Keratinocyte (primary cell): Measurements from ENCODE around the gene CACNA2D4. TPM values are rescaled to one million over a fixed set of nuclear protein-coding genes. Genes with fewer than 3 reads are reported as not detected.

ENCODE experiments used
- DNase-seq: peaks from one replicate; pipeline ENCODE4 v3.0.0-alpha.2; 2011; ENCODE audit warnings: low read depth, missing footprints, low spot score
- FAIRE-seq: peaks from 2 replicates; lab custom pipeline; 2011; peaks lifted over from hg19 to GRCh38; lab: Jason Lieb, UNC
- H2AFZ ChIP-seq: 2 replicates; pipeline ENCODE4 v1.6.0; 2012; ENCODE audit warnings: low read length, control low read depth, inconsistent platforms; ENCODE audit not compliant: control insufficient read depth
- H3K27ac ChIP-seq: 2 replicates; pipeline ENCODE4 v1.5.1; 2011; ENCODE audit warnings: low read length; ENCODE audit not compliant: control insufficient read depth, insufficient read depth
- H3K27me3 ChIP-seq: 3 replicates; pipeline ENCODE4 v1.6.0; 2011; ENCODE audit warnings: low read length; ENCODE audit not compliant: control insufficient read depth, insufficient read depth; ENCODE audit errors: extremely low read depth
- H3K36me3 ChIP-seq, 2 experiments: 2 replicates in 1 of 2; 3 replicates in 1 of 2; pipeline ENCODE4 v1.5.1; 2011; ENCODE audit warnings: low read length in 2 of 2, mild to moderate bottlenecking in 1 of 2; ENCODE audit not compliant: control insufficient read depth in 2 of 2, insufficient read depth in 2 of 2; ENCODE audit errors: extremely low read depth in 1 of 2
- H3K4me1 ChIP-seq: 3 replicates; pipeline ENCODE4 v1.5.1; 2011; ENCODE audit warnings: low read length; ENCODE audit not compliant: control insufficient read depth, insufficient read depth; ENCODE audit errors: extremely low read depth
- H3K4me2 ChIP-seq: 3 replicates; pipeline ENCODE4 v1.6.0; 2011; ENCODE audit warnings: low read depth, low read length; ENCODE audit not compliant: control insufficient read depth, insufficient read depth; ENCODE audit errors: extremely low read depth
- H3K4me3 ChIP-seq, 3 experiments: fragments of 200-600 bp in 1 of 3; sonication (generic) in 1 of 3; 2 replicates in 2 of 3; 3 replicates in 1 of 3; pipeline ENCODE4 v1.5.1; 2011 to 2016; ENCODE audit warnings: low read length in 3 of 3, mild to moderate bottlenecking in 3 of 3, control low read depth in 2 of 3, inconsistent platforms in 1 of 3, low read depth in 1 of 3, mixed read lengths in 1 of 3, mixed run types in 1 of 3, moderate library complexity in 1 of 3; ENCODE audit not compliant: control insufficient read depth in 2 of 3, insufficient read depth in 2 of 3; ENCODE audit errors: extremely low read depth in 1 of 3
- H3K79me2 ChIP-seq: 2 replicates; pipeline ENCODE4 v1.6.0; 2012; ENCODE audit warnings: low read length; ENCODE audit not compliant: control insufficient read depth, insufficient read depth
- H3K9ac ChIP-seq: 3 replicates; pipeline ENCODE4 v1.6.0; 2011; ENCODE audit warnings: low read length; ENCODE audit not compliant: control insufficient read depth, insufficient read depth; ENCODE audit errors: extremely low read depth
- H3K9me1 ChIP-seq: 3 replicates; pipeline ENCODE4 v1.6.0; 2011; ENCODE audit warnings: low read length; ENCODE audit not compliant: control insufficient read depth, insufficient read depth; ENCODE audit errors: extremely low read depth
- H3K9me3 ChIP-seq: 2 replicates; pipeline ENCODE4 v1.5.1; 2012; ENCODE audit warnings: low read depth, low read length; ENCODE audit not compliant: control insufficient read depth
- H4K20me1 ChIP-seq: 3 replicates; pipeline ENCODE4 v1.6.0; 2011; ENCODE audit warnings: low read length; ENCODE audit not compliant: control insufficient read depth, insufficient read depth; ENCODE audit errors: extremely low read depth
- EZH2 ChIP-seq: IDR thresholded peaks from one replicate; pipeline ENCODE4 v1.6.1; 2012; ENCODE audit warnings: inconsistent platforms, mild to moderate bottlenecking, low read length, moderate library complexity
- dilution Hi-C: fragments of 300-500 bp; cut with MboI; formaldehyde crosslinking; loops from one replicate; pipeline ENCODE4 v1.7.0; 2020; ENCODE audit warnings: low sequenced_read_pairs; ENCODE audit not compliant: extremely low pct_ligation_motif_present
- polyA plus RNA-seq, 5 experiments: library from polyadenylated mRNA; depleted of rRNA in 3 of 5; stranded (reverse) in 3 of 5; stranded (forward) in 1 of 5; unstranded in 1 of 5; fragments of >200 nt; gene quantifications; 1 replicate in 1 of 5; 2 replicates in 3 of 5; 3 replicates in 1 of 5; pipeline versions ENCODE4 v1.2.1 to v1.2.3, GENCODE V29; 2011 to 2012; ENCODE audit warnings: missing spikeins in 2 of 5, low read depth in 1 of 5, low replicate concordance in 1 of 5
- TF ChIP-seq, protein P1 (sequence below), 3 experiments: IDR thresholded peaks in 1 of 3; conservative IDR thresholded peaks in 1 of 3; optimal IDR thresholded peaks in 1 of 3; 2 replicates in 2 of 3; 3 replicates in 1 of 3; pipeline versions ENCODE3 to v1.5.1; 2011; ENCODE audit warnings: low read length in 3 of 3, mild to moderate bottlenecking in 3 of 3, moderate library complexity in 2 of 3, control low read depth in 1 of 3, inconsistent platforms in 1 of 3; ENCODE audit not compliant: insufficient read depth in 2 of 3; ENCODE audit errors: extremely low read depth in 1 of 3

CACNA2D4 gene
- polyA plus RNA-seq, 1 donor (not counting 4 experiments of a cell fraction or from before 2014, with no cell fraction given): 0.09 TPM

DNA sequence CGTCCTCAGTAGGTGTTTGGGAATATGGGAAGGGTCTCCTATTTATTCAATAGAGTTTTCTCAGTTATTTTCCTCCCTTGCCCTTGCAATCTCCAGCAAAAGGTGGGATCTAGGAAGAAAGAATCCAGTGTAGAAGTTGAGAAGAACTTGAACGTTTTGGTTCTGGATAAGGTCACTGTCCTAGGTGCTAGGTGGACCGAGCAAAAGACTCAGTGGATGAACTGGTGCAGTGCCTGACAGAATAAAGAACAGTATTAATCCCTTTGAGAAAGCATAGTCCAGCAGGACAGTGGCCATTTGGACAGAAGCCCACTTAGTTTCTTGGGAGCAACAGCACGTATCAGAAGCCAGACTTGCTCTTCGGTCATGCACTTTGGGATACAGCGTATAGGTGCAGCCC is 130.7 kb downstream of the CACNA2D4 start:
- Histone ChIP-seq H3K9ac (no peak overlapping the region), H3K9me3 (no peaks in the 10 kb centered on the region), H3K9me1 (no peaks in the 10 kb centered on the region), H3K79me2 (no peaks in the 10 kb centered on the region), H3K4me2 (no peak overlapping the region), H3K27me3 (no peaks in the 10 kb centered on the region), H3K4me1 (no peaks in the 10 kb centered on the region), H3K36me3 (peaks cover 17 to 27% of the 10 kb centered on the region in 2 experiments), H2AFZ (no peak overlapping the region), H4K20me1 (peaks cover 2% of the 10 kb centered on the region), H3K27ac (no peak overlapping the region), H3K4me3 (no peak overlapping the region)
- no peak for TF ChIP-seq EZH2
- TF ChIP-seq, protein P1, sequence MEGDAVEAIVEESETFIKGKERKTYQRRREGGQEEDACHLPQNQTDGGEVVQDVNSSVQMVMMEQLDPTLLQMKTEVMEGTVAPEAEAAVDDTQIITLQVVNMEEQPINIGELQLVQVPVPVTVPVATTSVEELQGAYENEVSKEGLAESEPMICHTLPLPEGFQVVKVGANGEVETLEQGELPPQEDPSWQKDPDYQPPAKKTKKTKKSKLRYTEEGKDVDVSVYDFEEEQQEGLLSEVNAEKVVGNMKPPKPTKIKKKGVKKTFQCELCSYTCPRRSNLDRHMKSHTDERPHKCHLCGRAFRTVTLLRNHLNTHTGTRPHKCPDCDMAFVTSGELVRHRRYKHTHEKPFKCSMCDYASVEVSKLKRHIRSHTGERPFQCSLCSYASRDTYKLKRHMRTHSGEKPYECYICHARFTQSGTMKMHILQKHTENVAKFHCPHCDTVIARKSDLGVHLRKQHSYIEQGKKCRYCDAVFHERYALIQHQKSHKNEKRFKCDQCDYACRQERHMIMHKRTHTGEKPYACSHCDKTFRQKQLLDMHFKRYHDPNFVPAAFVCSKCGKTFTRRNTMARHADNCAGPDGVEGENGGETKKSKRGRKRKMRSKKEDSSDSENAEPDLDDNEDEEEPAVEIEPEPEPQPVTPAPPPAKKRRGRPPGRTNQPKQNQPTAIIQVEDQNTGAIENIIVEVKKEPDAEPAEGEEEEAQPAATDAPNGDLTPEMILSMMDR (optimal IDR thresholded peaks at IDR 0.05 in 1 of 3, IDR thresholded peaks at IDR 0.05 in 1 of 3, conservative IDR thresholded peaks at IDR 0.05 in 1 of 3; ENCODE audit: extremely low read depth in 1 of 3, insufficient read depth in 2 of 3, low read length in 3 of 3): no peak
- DNase-seq (no peak), FAIRE-seq (no peak)
- dilution Hi-C loops: no loop called here

DNA sequence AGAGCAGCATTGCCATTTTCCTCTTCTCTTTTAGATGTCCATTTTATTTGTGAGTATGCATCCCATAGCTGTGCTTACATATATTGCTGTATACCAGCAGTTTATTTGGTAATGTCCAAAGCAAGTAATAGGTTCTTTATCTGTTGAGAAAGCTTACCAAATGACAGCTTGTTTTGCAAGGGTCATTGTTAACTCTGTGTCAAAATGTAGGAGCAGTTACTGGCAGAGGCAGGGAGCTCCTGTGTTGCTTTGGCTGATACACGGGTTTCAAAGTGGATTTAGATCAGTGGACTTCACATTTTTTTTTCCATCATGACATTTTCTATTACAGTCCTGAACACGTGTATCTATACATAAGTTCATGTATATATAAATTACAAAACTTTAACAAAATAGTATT is 136.2 kb downstream of the CACNA2D4 start:
- dilution Hi-C loops: no loop called here
- no peak overlapping the region for H3K4me2 ChIP-seq
- TF ChIP-seq, protein P1 (optimal IDR thresholded peaks at IDR 0.05 in 1 of 3, IDR thresholded peaks at IDR 0.05 in 1 of 3, conservative IDR thresholded peaks at IDR 0.05 in 1 of 3; ENCODE audit: extremely low read depth in 1 of 3, insufficient read depth in 2 of 3, low read length in 3 of 3): no peak
- H4K20me1 ChIP-seq: no peaks in the 10 kb centered on the region
- peaks cover 1% of the 10 kb centered on the region for H3K79me2 ChIP-seq
- no peak overlapping the region for H3K4me3 ChIP-seq
- H3K4me1 ChIP-seq: peaks cover 11% of the 10 kb centered on the region
- no peaks in the 10 kb centered on the region for H3K9me1 ChIP-seq
- H3K27me3 ChIP-seq: no peaks in the 10 kb centered on the region
- H3K27ac ChIP-seq: no peak overlapping the region
- FAIRE-seq (no peak), DNase-seq (no peak)
- H2AFZ ChIP-seq: no peak overlapping the region
- peaks cover 13 to 34% of the 10 kb centered on the region in 2 experiments for H3K36me3 ChIP-seq
- H3K9ac ChIP-seq: no peak overlapping the region
- H3K9me3 ChIP-seq: no peaks in the 10 kb centered on the region
